Measurements from ENCODE around the gene SPHKAP. TPM values are rescaled to one million over a fixed set of nuclear protein-coding genes. Genes with fewer than 3 reads are reported as not detected.

SPHKAP gene
- total RNA-seq, 4 donors from 2014 or later, result 0.08 to 0.48 TPM; not detected in 2

DNA sequence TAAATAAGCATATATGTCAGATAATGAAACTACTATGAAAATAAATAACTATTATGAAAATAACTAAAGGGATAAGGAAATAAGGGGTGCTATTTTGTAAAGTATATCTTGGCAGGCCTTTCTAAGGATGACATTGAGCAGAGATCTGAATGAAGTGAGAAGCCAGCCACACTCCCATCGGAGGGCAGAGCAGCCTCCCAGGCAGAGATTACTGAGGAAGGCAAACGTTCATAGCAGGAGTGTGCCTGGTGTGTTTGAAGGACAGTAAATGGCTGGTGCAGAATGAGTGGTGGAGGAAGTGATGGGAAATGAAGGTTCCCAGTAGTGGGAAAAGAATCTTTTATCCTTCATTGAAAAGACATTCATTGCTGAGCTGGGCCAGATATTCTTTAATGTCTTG lies 62.5 kb downstream of the SPHKAP start:
- no peak overlapping the region for H3K27ac ChIP-seq
- no peak for DNase-seq (ENCODE audit: low spot score in 2 of 2)
- no peaks in the 10 kb centered on the region for H3K9me3 ChIP-seq
- no peak overlapping the region for H3K4me3 ChIP-seq
- H3K27me3 ChIP-seq, result no peaks in the 10 kb centered on the region
- H3K4me1 ChIP-seq, result no peaks in the 10 kb centered on the region
- 35% methylated on average over 2 of the region's 2 CpGs for WGBS
- H3K36me3 ChIP-seq, result no peaks in the 10 kb centered on the region
- TF ChIP-seq POLR2A (IDR thresholded peaks at IDR 0.05) (no peak), EP300 (IDR thresholded peaks at IDR 0.05) (no peak), POLR2AphosphoS5 (IDR thresholded peaks at IDR 0.05) (no peak)
- TF ChIP-seq, protein P1, sequence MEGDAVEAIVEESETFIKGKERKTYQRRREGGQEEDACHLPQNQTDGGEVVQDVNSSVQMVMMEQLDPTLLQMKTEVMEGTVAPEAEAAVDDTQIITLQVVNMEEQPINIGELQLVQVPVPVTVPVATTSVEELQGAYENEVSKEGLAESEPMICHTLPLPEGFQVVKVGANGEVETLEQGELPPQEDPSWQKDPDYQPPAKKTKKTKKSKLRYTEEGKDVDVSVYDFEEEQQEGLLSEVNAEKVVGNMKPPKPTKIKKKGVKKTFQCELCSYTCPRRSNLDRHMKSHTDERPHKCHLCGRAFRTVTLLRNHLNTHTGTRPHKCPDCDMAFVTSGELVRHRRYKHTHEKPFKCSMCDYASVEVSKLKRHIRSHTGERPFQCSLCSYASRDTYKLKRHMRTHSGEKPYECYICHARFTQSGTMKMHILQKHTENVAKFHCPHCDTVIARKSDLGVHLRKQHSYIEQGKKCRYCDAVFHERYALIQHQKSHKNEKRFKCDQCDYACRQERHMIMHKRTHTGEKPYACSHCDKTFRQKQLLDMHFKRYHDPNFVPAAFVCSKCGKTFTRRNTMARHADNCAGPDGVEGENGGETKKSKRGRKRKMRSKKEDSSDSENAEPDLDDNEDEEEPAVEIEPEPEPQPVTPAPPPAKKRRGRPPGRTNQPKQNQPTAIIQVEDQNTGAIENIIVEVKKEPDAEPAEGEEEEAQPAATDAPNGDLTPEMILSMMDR (IDR thresholded peaks at IDR 0.05), result no peak

DNA sequence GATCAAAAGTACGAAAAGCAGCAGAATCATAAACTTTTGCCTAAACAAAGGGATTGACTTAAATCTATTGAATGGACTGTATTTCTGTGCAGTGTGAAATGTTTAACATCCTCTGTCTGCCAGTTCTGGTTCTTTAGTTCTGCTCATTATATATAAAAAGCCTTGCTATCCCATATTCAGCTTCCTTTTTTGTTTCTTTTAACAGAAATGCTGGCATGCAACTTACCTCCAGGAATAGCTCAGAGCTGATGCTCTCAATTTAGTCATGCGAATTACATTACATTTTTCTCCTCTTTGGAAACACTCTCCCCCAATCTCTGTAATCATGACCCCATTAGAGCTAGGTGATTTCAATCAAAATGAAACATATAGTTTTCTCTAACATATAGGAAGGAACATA lies 73.6 kb downstream of the SPHKAP start:
- DNase-seq (ENCODE audit: low spot score in 2 of 2), result no peak
- H3K27me3 ChIP-seq, result no peaks in the 10 kb centered on the region
- TF ChIP-seq POLR2A (IDR thresholded peaks at IDR 0.05) (no peak), EP300 (IDR thresholded peaks at IDR 0.05) (no peak), POLR2AphosphoS5 (IDR thresholded peaks at IDR 0.05) (no peak)
- TF ChIP-seq, protein P1 (IDR thresholded peaks at IDR 0.05), result no peak
- no peaks in the 10 kb centered on the region for H3K4me1 ChIP-seq
- H3K27ac ChIP-seq, result no peak overlapping the region
- WGBS, result 64% methylated on average over 2 of the region's 2 CpGs
- no peak overlapping the region for H3K4me3 ChIP-seq
- H3K36me3 ChIP-seq, result no peaks in the 10 kb centered on the region
- H3K9me3 ChIP-seq, result no peaks in the 10 kb centered on the region

DNA sequence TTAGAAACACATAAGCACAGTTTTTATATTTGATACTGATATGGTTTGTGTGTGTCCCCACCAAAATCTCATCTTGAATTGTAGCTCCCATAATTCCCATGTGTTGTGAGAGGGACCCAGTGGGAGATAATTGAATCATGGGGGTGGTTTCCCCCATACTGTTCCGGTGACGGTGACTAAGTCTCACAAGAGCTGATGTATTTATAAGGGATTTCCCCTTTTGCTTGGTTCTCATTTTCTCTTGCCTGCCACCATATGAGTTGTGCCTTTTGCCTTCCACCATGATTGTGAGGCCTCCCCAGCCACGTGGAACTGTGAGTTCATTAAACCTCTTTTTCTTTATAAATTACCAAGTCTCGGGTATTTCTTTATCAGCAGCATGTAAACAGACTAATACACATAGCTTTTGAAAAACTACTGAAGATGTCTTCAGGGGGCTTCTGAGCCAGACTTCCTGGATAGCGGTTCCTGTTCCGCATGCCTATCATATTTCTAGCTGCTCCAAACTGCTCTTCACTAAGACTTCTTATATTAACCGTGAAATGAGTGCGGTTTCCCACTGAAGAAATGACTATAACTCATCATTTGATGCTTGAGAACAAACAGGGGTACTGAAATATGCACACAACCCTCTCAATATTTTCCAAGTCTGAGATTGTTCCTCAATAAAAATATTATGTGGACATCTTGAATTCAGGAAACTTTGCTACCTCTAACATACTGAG lies 75.8 kb downstream of the SPHKAP start:
- H3K9me3 ChIP-seq, result no peaks in the 10 kb centered on the region
- H3K4me1 ChIP-seq, result no peaks in the 10 kb centered on the region
- H3K36me3 ChIP-seq, result no peaks in the 10 kb centered on the region
- no peaks in the 10 kb centered on the region for H3K27me3 ChIP-seq
- H3K27ac ChIP-seq, result no peak overlapping the region
- no peak for TF ChIP-seq POLR2A (IDR thresholded peaks at IDR 0.05)
- TF ChIP-seq, protein P1 (IDR thresholded peaks at IDR 0.05), result no peak
- no peak for TF ChIP-seq EP300 (IDR thresholded peaks at IDR 0.05)
- TF ChIP-seq POLR2AphosphoS5 (IDR thresholded peaks at IDR 0.05), result no peak
- 83% methylated on average over 8 of the region's 8 CpGs for WGBS
- no peak for DNase-seq (ENCODE audit: low spot score in 2 of 2)
- no peak overlapping the region for H3K4me3 ChIP-seq

DNA sequence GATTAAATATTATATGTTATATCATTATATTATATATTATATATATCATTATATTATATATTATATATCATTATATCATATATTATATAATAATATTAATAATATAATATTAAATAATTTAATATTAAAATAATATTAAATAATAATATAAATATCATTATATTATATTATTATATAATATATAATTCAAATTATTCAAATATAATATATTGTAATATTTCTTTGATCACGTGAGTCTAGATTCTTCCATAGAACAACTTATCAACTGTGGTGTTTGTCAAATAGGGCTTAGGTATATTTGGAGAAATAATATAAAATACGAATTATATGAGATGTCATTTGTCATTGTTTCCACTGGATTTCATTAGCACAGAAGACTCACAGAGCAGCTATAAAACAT lies 77.3 kb downstream of the SPHKAP start:
- Histone ChIP-seq H3K27ac (no peak overlapping the region), H3K4me1 (no peaks in the 10 kb centered on the region), H3K36me3 (no peaks in the 10 kb centered on the region), H3K9me3 (peaks cover 4% of the 10 kb centered on the region), H3K4me3 (no peak overlapping the region), H3K27me3 (no peaks in the 10 kb centered on the region)
- no peak for DNase-seq (ENCODE audit: low spot score in 2 of 2)
- WGBS, result 86% methylated on average over 2 of the region's 2 CpGs
- TF ChIP-seq, protein P1 (IDR thresholded peaks at IDR 0.05), result no peak
- no peak for TF ChIP-seq POLR2A (IDR thresholded peaks at IDR 0.05)
- no peak for TF ChIP-seq EP300 (IDR thresholded peaks at IDR 0.05)
- TF ChIP-seq POLR2AphosphoS5 (IDR thresholded peaks at IDR 0.05), result no peak

DNA sequence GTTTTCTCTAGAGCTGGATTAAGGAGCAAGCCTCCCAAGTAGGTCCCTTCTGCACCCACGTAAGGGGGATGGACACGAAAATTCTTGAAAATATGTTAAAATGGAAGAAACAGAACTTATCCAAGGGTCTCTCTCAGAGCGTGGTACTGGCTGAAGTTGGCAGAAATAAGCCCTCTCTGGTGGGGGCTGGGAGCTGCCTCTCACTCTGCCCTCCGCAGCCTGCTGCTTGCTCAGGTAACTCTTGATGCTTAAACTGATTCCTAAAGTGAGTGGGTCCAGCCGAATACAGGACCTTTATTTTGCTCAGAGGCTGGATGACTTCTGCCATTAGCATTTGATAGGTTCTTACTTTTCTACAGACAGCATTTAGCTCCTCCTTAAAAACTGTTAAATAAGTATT lies 78.1 kb downstream of the SPHKAP start:
- no peak for DNase-seq (ENCODE audit: low spot score in 2 of 2)
- Histone ChIP-seq H3K36me3 (no peaks in the 10 kb centered on the region), H3K27me3 (no peaks in the 10 kb centered on the region), H3K4me3 (no peak overlapping the region), H3K4me1 (no peaks in the 10 kb centered on the region), H3K27ac (no peak overlapping the region), H3K9me3 (peaks cover 8% of the 10 kb centered on the region)
- TF ChIP-seq POLR2AphosphoS5 (IDR thresholded peaks at IDR 0.05), result no peak
- no peak for TF ChIP-seq POLR2A (IDR thresholded peaks at IDR 0.05)
- no peak for TF ChIP-seq EP300 (IDR thresholded peaks at IDR 0.05)
- TF ChIP-seq, protein P1 (IDR thresholded peaks at IDR 0.05), result no peak
- WGBS, result 60% methylated on average over 5 of the region's 5 CpGs

Measured in suprapubic skin (tissue), 4 donors.